GM13977 (cell line): Measurements from ENCODE around the gene LRMDA.

Source experiments
- DNase-seq: peaks from one replicate; pipeline ENCODE4 v3.0.0; 2012; ENCODE audit warnings: low spot score
- in situ Hi-C: fragments of 300-500 bp; cut with MboI; formaldehyde crosslinking; loops from one replicate; pipeline ENCODE4 v1.12.0; 2022; ENCODE audit warnings: low sequenced_read_pairs, low pct_unique_long_range_greater_than_20kb, mixed read lengths, inconsistent platforms; ENCODE audit not compliant: unreplicated experiment
- TF ChIP-seq, protein P1 (sequence below): IDR thresholded peaks from 2 replicates; pipeline ENCODE4 v1.5.1; 2012; ENCODE audit warnings: mild to moderate bottlenecking, control low read depth; ENCODE audit not compliant: insufficient read depth; ENCODE audit errors: extremely low read depth, missing control alignments

Gene LRMDA

DNA sequence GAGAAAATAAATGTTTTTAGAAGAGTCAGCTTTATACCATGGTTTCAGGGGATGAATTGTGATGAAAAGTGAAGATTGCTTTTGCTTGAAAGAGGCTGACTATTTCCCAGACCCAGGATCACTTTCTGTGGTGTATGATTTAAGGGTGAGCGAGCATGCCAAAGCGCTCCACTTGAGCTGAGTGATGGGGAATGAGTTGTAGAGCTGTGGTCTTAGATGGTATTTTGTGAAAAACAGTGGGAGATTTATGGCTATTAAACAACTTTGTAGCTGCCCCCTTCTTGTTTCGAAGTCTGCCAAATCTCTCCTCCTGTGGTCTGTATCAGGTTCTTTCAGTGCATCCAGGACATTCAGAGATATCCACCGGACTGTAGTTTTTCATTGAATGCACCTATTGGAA, 888.2 kb downstream of the LRMDA start:
- TF ChIP-seq, protein P1, sequence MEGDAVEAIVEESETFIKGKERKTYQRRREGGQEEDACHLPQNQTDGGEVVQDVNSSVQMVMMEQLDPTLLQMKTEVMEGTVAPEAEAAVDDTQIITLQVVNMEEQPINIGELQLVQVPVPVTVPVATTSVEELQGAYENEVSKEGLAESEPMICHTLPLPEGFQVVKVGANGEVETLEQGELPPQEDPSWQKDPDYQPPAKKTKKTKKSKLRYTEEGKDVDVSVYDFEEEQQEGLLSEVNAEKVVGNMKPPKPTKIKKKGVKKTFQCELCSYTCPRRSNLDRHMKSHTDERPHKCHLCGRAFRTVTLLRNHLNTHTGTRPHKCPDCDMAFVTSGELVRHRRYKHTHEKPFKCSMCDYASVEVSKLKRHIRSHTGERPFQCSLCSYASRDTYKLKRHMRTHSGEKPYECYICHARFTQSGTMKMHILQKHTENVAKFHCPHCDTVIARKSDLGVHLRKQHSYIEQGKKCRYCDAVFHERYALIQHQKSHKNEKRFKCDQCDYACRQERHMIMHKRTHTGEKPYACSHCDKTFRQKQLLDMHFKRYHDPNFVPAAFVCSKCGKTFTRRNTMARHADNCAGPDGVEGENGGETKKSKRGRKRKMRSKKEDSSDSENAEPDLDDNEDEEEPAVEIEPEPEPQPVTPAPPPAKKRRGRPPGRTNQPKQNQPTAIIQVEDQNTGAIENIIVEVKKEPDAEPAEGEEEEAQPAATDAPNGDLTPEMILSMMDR: no peak
- DNase-seq: no peak
- in situ Hi-C loops: no loop called here

DNA sequence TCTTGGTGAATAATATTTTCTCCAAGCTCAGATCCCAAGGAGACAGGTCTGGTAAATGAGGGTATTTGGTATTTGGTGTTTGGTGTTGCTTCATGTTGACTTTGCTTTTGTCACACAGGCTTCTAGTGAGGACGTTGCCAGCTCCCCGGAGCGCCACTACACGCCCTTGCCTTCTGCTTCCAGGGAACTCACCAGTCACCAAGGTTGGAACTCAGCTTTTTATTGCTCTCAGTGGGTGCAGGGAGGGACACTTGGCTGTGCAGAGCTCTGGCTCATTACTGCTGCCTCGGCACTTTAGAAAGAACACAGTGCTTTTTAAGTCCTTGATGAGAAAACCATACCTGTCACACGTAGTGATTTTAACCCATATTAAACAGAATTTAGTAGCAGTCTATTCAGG, 892.9 kb downstream of the LRMDA start:
- DNase-seq: no peak
- TF ChIP-seq, protein P1: no peak
- in situ Hi-C loops: no loop called here

DNA sequence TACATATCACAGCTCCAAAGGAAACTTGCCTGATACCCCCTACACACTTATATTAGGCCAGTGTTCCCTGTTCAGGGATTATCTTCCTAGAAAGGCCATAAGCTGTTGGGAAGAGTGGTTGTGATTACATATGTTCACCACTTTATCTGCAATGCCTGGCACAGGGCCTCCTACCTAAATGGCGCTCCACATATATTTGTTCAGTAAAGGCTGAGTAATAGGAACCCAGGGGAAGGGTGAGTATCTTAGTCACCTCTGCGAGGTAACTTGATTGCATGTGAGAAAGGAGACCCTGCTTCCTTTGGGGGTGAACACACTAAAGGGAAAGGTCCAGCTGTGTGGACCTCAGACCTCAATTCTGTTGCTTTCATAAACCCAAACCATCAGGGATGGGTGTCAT, 896.0 kb downstream of the LRMDA start:
- DNase-seq: no peak
- TF ChIP-seq, protein P1: no peak

DNA sequence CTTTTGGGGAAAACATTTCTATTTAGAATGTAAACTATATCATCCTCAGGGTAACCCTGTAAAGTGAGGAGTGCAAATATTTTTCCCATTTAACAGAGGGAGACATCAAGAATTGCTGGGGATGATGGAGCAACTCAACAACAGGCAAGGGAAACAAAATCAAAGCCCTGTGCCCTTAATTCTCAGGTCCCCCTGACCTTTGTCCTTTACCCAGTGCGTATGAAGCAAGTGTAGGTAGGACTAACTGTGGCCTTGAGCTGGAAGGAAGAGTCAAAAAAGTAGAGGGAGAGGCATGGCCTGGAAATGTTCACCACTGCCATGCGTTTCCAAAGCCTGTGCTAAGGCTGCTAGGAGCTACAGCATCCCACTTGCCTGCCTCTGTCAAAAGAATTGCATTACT, 896.9 kb downstream of the LRMDA start:
- in situ Hi-C loops: no loop called here
- DNase-seq: no peak
- TF ChIP-seq, protein P1: no peak

More for the DNA sequence above, 896.0 kb downstream of the LRMDA start:
- in situ Hi-C loops: no loop called here

DNA sequence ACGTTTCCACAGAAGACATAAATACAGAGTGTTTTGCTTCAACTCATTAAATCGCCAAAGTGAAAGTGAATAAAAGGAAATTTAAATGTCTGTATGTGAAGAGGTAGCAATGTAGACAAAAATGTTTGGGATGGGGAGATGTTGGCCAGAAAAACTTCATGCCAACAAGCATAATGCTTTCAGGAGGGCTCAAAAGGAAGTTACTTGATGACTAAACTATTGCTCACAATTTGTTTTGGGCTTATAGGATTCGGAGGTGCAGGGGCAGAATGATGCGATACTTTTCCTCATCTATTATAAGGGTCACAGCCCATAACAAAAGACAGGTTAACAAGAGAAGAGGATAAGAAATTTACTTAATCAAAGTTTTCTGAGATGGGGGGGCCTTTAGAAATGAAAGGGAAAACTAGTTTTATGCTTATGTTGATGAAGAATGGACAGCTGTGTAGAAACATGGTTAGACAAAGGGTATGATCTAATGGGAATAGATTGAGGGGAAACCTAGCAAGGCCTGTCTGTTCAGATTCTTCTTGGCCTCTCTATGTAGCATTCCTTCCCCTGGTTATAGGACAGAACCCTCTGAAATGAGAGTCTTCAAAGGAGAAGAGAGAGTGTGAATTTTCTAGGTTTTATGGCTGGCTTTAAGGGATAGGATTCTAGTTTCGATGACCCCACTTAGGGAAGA, 898.6 kb downstream of the LRMDA start:
- DNase-seq: no peak
- TF ChIP-seq, protein P1: no peak

DNA sequence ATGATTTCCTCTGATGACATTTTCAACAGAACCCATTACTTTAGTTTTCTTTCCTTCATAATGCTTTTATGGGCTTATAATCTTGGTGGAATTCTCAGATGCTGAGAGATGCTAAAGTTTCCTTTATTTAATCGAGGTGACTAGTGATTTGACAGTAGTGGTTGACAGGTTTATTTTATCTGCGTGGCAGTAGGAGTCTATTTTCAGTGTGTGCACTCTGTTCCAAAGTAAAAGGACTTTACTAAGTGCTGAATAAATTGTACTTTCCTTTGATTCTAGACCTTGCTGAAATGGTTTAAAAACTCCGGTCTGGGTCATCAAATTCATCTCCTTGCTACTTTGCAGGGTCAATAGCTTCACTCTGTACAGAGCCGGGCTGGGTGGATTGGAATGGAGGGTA, 900.3 kb downstream of the LRMDA start:
- no peak for DNase-seq
- TF ChIP-seq, protein P1: no peak
- in situ Hi-C loops: no loop called here

More for the DNA sequence above, 898.6 kb downstream of the LRMDA start:
- in situ Hi-C loops: no loop called here
